Ectodermal cell (in vitro differentiated cells): ENCODE results near the gene CCT2.
"Not testable (repeated sequence)": the region's sequence is repeated elsewhere in the genome, so short reads cannot be mapped to it uniquely, and the experiment has no call there.

Experiments used
- H3K27ac ChIP-seq: 2 replicates; pipeline ENCODE4 v1.7.0; 2013; ENCODE audit warnings: mild to moderate bottlenecking, low read depth, low read length; ENCODE audit not compliant: insufficient read depth, poor library complexity, severe bottlenecking
- H3K27me3 ChIP-seq: 2 replicates; pipeline ENCODE4 v1.7.0; 2013; ENCODE audit warnings: mild to moderate bottlenecking, low read length; ENCODE audit not compliant: insufficient read depth, control insufficient read depth, poor library complexity, severe bottlenecking
- H3K36me3 ChIP-seq: one replicate; pipeline ENCODE4 v1.7.0; 2013; ENCODE audit warnings: low read length; ENCODE audit not compliant: control insufficient read depth, insufficient read depth
- H3K4me1 ChIP-seq: one replicate; pipeline ENCODE4 v1.7.0; 2013; ENCODE audit warnings: low read length; ENCODE audit not compliant: control insufficient read depth, insufficient read depth
- H3K4me3 ChIP-seq: 2 replicates; pipeline ENCODE4 v1.7.0; 2013; ENCODE audit warnings: low read depth, low read length, control low read depth; ENCODE audit not compliant: insufficient read depth
- H3K9me3 ChIP-seq: 2 replicates; pipeline ENCODE4 v1.7.0; 2013; ENCODE audit warnings: mild to moderate bottlenecking, low read length, moderate library complexity; ENCODE audit not compliant: control insufficient read depth
- WGBS, 2 experiments: methylation state at CpG; one replicate each; pipeline ENCODE4 v1.1.7; 2013; ENCODE audit warnings: missing lambda C conversion rate in 2 of 2; 5-methylcytosine and 5-hydroxymethylcytosine counted together

CCT2 gene

GRCh38 chr12:69583203-69583602 lies 2.1 kb upstream of the CCT2 start:
- H3K4me1 ChIP-seq, result no peaks in the 10 kb centered on the region
- H3K36me3 ChIP-seq, result peaks cover 15% of the 10 kb centered on the region
- no peaks in the 10 kb centered on the region for H3K9me3 ChIP-seq
- no peak overlapping the region for H3K27ac ChIP-seq
- no peak overlapping the region for H3K4me3 ChIP-seq
- no peaks in the 10 kb centered on the region for H3K27me3 ChIP-seq

- Histone ChIP-seq H3K27me3 (no peaks in the 10 kb centered on the region), H3K36me3 (peaks cover 52% of the 10 kb centered on the region), H3K4me3 (no peak overlapping the region), H3K9me3 (no peaks in the 10 kb centered on the region), H3K4me1 (no peaks in the 10 kb centered on the region), H3K27ac (no peak overlapping the region)
- 89 to 97% methylated on average over 4 of the region's 4 CpGs for WGBS, 2 experiments
Measured at GRCh38 chr12:69588527-69588926, 3.3 kb downstream of the CCT2 start.

- Histone ChIP-seq H3K27ac (no peak overlapping the region), H3K36me3 (peaks cover 57% of the 10 kb centered on the region), H3K4me1 (no peaks in the 10 kb centered on the region), H3K9me3 (no peaks in the 10 kb centered on the region), H3K4me3 (no peak overlapping the region), H3K27me3 (no peaks in the 10 kb centered on the region)
- 89 to 92% methylated on average over 2 of the region's 2 CpGs for WGBS, 2 experiments
Measured at GRCh38 chr12:69589082-69589481, 3.8 kb downstream of the CCT2 start.

- H3K27me3 ChIP-seq, result no peaks in the 10 kb centered on the region
- H3K27ac ChIP-seq, result no peak overlapping the region
- H3K36me3 ChIP-seq, result peaks cover 73% of the 10 kb centered on the region
- no peaks in the 10 kb centered on the region for H3K4me1 ChIP-seq
- WGBS, 2 experiments, result 98 to 100% methylated on average over 2 of the region's 2 CpGs
- H3K9me3 ChIP-seq, result no peaks in the 10 kb centered on the region
- H3K4me3 ChIP-seq, result no peak overlapping the region
Measured at GRCh38 chr12:69595689-69596088, 10.4 kb downstream of the CCT2 start.

GRCh38 chr12:69598174-69598753 lies 13.0 kb downstream of the CCT2 start:
- 97 to 100% methylated on average over 2 to 3 of the region's 4 CpGs for WGBS, 2 experiments
- peaks cover 60% of the 10 kb centered on the region for H3K36me3 ChIP-seq

GRCh38 chr12:69600804-69601203 lies 15.5 kb downstream of the CCT2 start:
- Histone ChIP-seq H3K9me3 (no peaks in the 10 kb centered on the region), H3K36me3 (peaks cover 43% of the 10 kb centered on the region), H3K27ac (no peak overlapping the region), H3K27me3 (no peaks in the 10 kb centered on the region), H3K4me1 (no peaks in the 10 kb centered on the region), H3K4me3 (no peak overlapping the region)

More at GRCh38 chr12:69598174-69598753, 13.0 kb downstream of the CCT2 start:
- no peaks in the 10 kb centered on the region for H3K27me3 ChIP-seq
- no peaks in the 10 kb centered on the region for H3K9me3 ChIP-seq
- no peak overlapping the region for H3K4me3 ChIP-seq
- H3K27ac ChIP-seq, result no peak overlapping the region
- H3K4me1 ChIP-seq, result no peaks in the 10 kb centered on the region

- no peak overlapping the region for H3K27ac ChIP-seq
- H3K27me3 ChIP-seq, result no peaks in the 10 kb centered on the region
- 93 to 96% methylated on average over 6 of the region's 6 CpGs for WGBS, 2 experiments
- no peaks in the 10 kb centered on the region for H3K9me3 ChIP-seq
- no peak overlapping the region for H3K4me3 ChIP-seq
- no peaks in the 10 kb centered on the region for H3K4me1 ChIP-seq
- H3K36me3 ChIP-seq, result peaks cover 36% of the 10 kb centered on the region
Measured at GRCh38 chr12:69601962-69602685, 16.9 kb downstream of the CCT2 start.

- Histone ChIP-seq H3K4me1 (no peaks in the 10 kb centered on the region), H3K27me3 (no peaks in the 10 kb centered on the region), H3K4me3 (no peak overlapping the region), H3K27ac (no peak overlapping the region), H3K36me3 (peaks cover 29% of the 10 kb centered on the region), H3K9me3 (no peaks in the 10 kb centered on the region)
Measured at GRCh38 chr12:69602954-69603353, 17.7 kb downstream of the CCT2 start.

GRCh38 chr12:69603556-69603955 lies 18.3 kb downstream of the CCT2 start:
- H3K9me3 ChIP-seq, H3K4me1 ChIP-seq, H3K27me3 ChIP-seq, H3K27ac ChIP-seq, H3K4me3 ChIP-seq: not testable (repeated sequence)
- WGBS, 2 experiments, result 95 to 96% methylated on average over 4 of the region's 6 CpGs
- peaks cover 24% of the 10 kb centered on the region for H3K36me3 ChIP-seq

GRCh38 chr12:69604275-69604674 lies 19.0 kb downstream of the CCT2 start:
- H3K27me3 ChIP-seq, H3K4me1 ChIP-seq, H3K9me3 ChIP-seq, H3K4me3 ChIP-seq, H3K27ac ChIP-seq: not testable (repeated sequence)
- peaks cover 18% of the 10 kb centered on the region for H3K36me3 ChIP-seq
- WGBS, 2 experiments, result 77 to 83% methylated on average over 2 of the region's 3 CpGs
